HG03432 (cell line): ENCODE results near the gene TOX3.

Source experiments
- ATAC-seq: cut with Tn5 transposase; IDR thresholded peaks from one replicate; pipeline ENCODE4 v1.9.1; 2021; ENCODE audit warnings: mild to moderate bottlenecking, moderate library complexity; ENCODE audit not compliant: unreplicated experiment

Gene TOX3

GRCh38 chr16:52494621-52495020 is 52.3 kb downstream of the TOX3 start:
- no peak for ATAC-seq

GRCh38 chr16:52494145-52494544 is 52.8 kb downstream of the TOX3 start:
- ATAC-seq = no peak

GRCh38 chr16:52492789-52493357 is 54.1 kb downstream of the TOX3 start:
- peak; percentile 96 for ATAC-seq

- ATAC-seq = no peak
Observed at GRCh38 chr16:52491216-52491615, 55.7 kb downstream of the TOX3 start.

GRCh38 chr16:52489894-52490293 is 57.0 kb downstream of the TOX3 start:
- ATAC-seq = no peak

GRCh38 chr16:52488837-52489289 is 58.1 kb downstream of the TOX3 start:
- no peak for ATAC-seq

- ATAC-seq = no peak
Observed at GRCh38 chr16:52487849-52488457, 59.0 kb downstream of the TOX3 start.

- no peak for ATAC-seq
Observed at GRCh38 chr16:52480237-52480636, 66.7 kb downstream of the TOX3 start.

GRCh38 chr16:52476111-52476510 is 70.8 kb downstream of the TOX3 start:
- ATAC-seq = no peak

GRCh38 chr16:52474679-52475078 is 72.3 kb downstream of the TOX3 start:
- ATAC-seq = no peak

GRCh38 chr16:52473096-52473495 is 73.8 kb downstream of the TOX3 start:
- ATAC-seq = no peak

GRCh38 chr16:52471650-52472370 is 75.1 kb downstream of the TOX3 start:
- ATAC-seq = no peak

GRCh38 chr16:52470585-52470984 is 76.4 kb downstream of the TOX3 start:
- ATAC-seq = no peak

GRCh38 chr16:52469775-52470174 is 77.2 kb downstream of the TOX3 start:
- ATAC-seq = no peak

GRCh38 chr16:52469091-52469490 is 77.9 kb downstream of the TOX3 start:
- no peak for ATAC-seq

- ATAC-seq = no peak
Observed at GRCh38 chr16:52467753-52468152, 79.2 kb downstream of the TOX3 start.

GRCh38 chr16:52466994-52467393 is 79.9 kb downstream of the TOX3 start:
- ATAC-seq = no peak

- ATAC-seq = no peak
Observed at GRCh38 chr16:52465711-52466267, 81.2 kb downstream of the TOX3 start.

GRCh38 chr16:52463904-52464303 is 83.0 kb downstream of the TOX3 start:
- ATAC-seq = no peak

GRCh38 chr16:52462816-52463215 is 84.1 kb downstream of the TOX3 start:
- ATAC-seq = no peak

GRCh38 chr16:52460639-52461178 is 86.2 kb downstream of the TOX3 start:
- ATAC-seq = no peak

GRCh38 chr16:52456368-52456767 is 90.6 kb downstream of the TOX3 start:
- ATAC-seq = no peak
